ENCODE results near the gene FARSA.

DNA sequence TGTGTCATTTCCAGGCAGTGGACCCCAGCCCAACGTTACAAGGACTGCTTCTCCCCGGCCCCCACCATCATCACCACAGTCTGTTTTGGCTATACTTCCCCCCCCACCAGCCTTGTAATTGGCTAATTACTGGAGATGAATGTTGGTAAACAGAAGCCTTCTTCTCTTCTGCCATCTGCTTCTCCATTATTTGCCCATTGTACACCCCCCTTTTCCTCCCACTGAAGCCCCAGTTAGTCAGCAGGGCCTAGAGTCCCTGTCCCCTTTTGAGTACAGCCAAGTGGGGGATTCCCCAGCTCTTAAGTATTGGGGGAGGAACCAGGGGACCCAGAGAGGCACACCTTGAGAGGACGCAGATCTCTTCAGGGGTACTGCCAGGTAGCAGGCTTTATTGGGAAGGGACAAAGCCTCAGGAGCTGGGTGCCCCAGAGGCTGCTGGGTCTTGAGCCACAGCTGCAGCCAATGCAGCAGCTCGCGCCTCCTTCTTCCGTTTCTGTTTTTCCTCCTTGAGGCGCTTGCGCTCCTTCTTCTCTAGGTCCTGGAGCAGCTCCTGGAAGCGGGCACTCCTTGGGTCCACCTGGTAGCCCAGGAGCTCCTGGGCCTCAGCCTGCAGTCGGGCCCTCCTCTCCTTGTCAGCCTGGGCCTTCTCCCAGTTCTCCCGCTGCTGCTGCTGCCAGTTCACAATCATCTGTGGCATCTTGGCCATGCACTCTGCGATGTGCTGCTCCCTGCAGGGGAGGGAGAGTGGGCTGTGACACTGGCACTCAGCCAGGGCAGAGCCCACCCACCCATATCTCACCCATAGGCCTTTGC is 20.5 kb upstream of the FARSA start:
- TF ChIP-seq POLR2AphosphoS5 (IDR thresholded peaks at IDR 0.05) (no peak), POLR2A (IDR thresholded peaks at IDR 0.05) (no peak)

Measured in prostate gland (tissue), 1 donor.